ENCODE measurements around the gene SIVA1. TPM values are rescaled to one million over a fixed set of nuclear protein-coding genes. Genes with fewer than 3 reads are reported as not detected.
"Not testable (repeated sequence)": the region's sequence is repeated elsewhere in the genome, so short reads cannot be mapped to it uniquely, and the experiment has no call there.

The SIVA1 gene
- total and polyA plus RNA-seq, 2 donors (not counting 1 experiment from before 2014, with no cell fraction given): 50.7 to 123 TPM

DNA sequence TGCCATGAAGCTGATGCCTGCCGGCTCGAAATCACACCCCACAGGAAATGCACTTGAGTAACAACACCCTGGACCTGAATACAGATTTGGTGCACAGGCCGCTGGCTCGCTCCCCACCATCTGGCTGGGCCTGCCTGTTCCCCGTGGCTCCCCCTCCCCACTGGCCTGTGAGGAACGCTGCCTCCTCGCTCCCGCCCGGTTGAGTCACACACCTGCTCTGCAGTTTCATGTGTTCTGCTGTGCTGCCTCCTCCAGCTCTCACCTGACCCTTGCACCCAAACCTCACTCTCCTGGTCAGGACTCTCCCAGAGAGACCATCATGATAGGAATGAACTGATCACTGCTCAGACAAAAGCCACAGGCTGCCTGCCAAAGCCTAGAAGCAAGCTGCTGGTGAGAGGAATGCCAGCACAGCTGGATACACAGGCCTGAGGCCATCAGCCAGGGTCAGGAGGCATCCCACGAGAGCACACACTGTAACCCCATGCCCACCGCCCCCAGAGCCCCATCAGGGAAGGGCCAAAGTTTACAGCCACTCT is 3.8 kb upstream of the SIVA1 start:
- whole genome bisulfite sequencing (ENCODE audit: insufficient coverage): 62% methylated on average over 10 of the region's 11 CpGs
- H3K4me1 Mint-ChIP-seq: peaks cover 19% of the 10 kb centered on the region
- Histone ChIP-seq H3K27me3 (replicated peaks in 1 of 4; ENCODE audit: control extremely low read depth in 1 of 4, control insufficient read depth in 3 of 4, insufficient read depth in 4 of 4, low read length in 3 of 4) (no peaks in the 10 kb centered on the region), H3K27ac (ENCODE audit: low read length in 2 of 2) (no peak overlapping the region), H3K9ac (ENCODE audit: low read length) (no peak overlapping the region), H3K4me2 (replicated peaks; ENCODE audit: low read depth, low read length, poor library complexity, severe bottlenecking) (no peak overlapping the region), H3K36me3 (replicated peaks in 1 of 2; ENCODE audit: control extremely low read depth in 1 of 2, control insufficient read depth in 1 of 2, extremely low read depth in 1 of 2, insufficient read depth in 2 of 2, low read length in 1 of 2) (no peaks in the 10 kb centered on the region), H3K4me1 (ENCODE audit: control insufficient read depth in 2 of 2, insufficient read depth in 2 of 2, low read length in 2 of 2) (peaks cover 14 to 19% of the 10 kb centered on the region in 2 donors), H3K4me3 (ENCODE audit: control extremely low read depth in 1 of 5, extremely low read depth in 1 of 5, insufficient read depth in 1 of 5, low read depth in 2 of 5, low read length in 4 of 5) (no peak overlapping the region), H3K9me3 (ENCODE audit: control extremely low read depth in 1 of 3, control insufficient read depth in 2 of 3, insufficient read depth in 1 of 3, low read length in 2 of 3) (peaks cover 0 to 10% (median 0%) of the 10 kb centered on the region in 3 donors), H4K20me1 (ENCODE audit: control insufficient read depth, insufficient read depth, low read length, poor library complexity, severe bottlenecking) (peaks cover 3% of the 10 kb centered on the region), H2AFZ (ENCODE audit: insufficient read depth, low read depth, low read length, poor library complexity, severe bottlenecking) (peak overlapping the region; percentile 24), H3K79me2 (ENCODE audit: control insufficient read depth, insufficient read depth, low read length) (peaks cover 19% of the 10 kb centered on the region)
- H3K9me3 Mint-ChIP-seq (ENCODE audit: insufficient read depth): no peaks in the 10 kb centered on the region
- CTCF ChIA-PET: no interaction called here
- no peaks in the 10 kb centered on the region for H3K27me3 Mint-ChIP-seq
- intact Hi-C loops (cut with micrococcal nuclease): no loop called here
- H3K27ac Mint-ChIP-seq: no peak overlapping the region
- POLR2A ChIA-PET: no interaction called here
- DNase-seq (no peak), ATAC-seq (ENCODE audit: low read depth) (no peak)
- H3K4me3 Mint-ChIP-seq: no peak overlapping the region
- TF ChIP-seq, protein P1, sequence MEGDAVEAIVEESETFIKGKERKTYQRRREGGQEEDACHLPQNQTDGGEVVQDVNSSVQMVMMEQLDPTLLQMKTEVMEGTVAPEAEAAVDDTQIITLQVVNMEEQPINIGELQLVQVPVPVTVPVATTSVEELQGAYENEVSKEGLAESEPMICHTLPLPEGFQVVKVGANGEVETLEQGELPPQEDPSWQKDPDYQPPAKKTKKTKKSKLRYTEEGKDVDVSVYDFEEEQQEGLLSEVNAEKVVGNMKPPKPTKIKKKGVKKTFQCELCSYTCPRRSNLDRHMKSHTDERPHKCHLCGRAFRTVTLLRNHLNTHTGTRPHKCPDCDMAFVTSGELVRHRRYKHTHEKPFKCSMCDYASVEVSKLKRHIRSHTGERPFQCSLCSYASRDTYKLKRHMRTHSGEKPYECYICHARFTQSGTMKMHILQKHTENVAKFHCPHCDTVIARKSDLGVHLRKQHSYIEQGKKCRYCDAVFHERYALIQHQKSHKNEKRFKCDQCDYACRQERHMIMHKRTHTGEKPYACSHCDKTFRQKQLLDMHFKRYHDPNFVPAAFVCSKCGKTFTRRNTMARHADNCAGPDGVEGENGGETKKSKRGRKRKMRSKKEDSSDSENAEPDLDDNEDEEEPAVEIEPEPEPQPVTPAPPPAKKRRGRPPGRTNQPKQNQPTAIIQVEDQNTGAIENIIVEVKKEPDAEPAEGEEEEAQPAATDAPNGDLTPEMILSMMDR (IDR thresholded peaks at IDR 0.05): no peak
- no peak for TF ChIP-seq EZH2 (IDR thresholded peaks at IDR 0.05; ENCODE audit: borderline replicate concordance, insufficient read depth, low read depth, low read length, poor library complexity, severe bottlenecking)

GRCh38 chr14:104750056-104750752 is 2.7 kb upstream of the SIVA1 start:
- Histone ChIP-seq H4K20me1 (ENCODE audit: control insufficient read depth, insufficient read depth, low read length, poor library complexity, severe bottlenecking) (peaks cover 13% of the 10 kb centered on the region), H2AFZ (ENCODE audit: insufficient read depth, low read depth, low read length, poor library complexity, severe bottlenecking) (no peak overlapping the region), H3K9me3 (ENCODE audit: control extremely low read depth in 1 of 3, control insufficient read depth in 2 of 3, insufficient read depth in 1 of 3, low read length in 2 of 3) (peaks cover 0 to 12% (median 0%) of the 10 kb centered on the region in 3 donors), H3K79me2 (ENCODE audit: control insufficient read depth, insufficient read depth, low read length) (peaks cover 29% of the 10 kb centered on the region), H3K4me3 (ENCODE audit: control extremely low read depth in 1 of 5, extremely low read depth in 1 of 5, insufficient read depth in 1 of 5, low read depth in 2 of 5, low read length in 4 of 5) (no peak overlapping the region), H3K4me2 (replicated peaks; ENCODE audit: low read depth, low read length, poor library complexity, severe bottlenecking) (no peak overlapping the region), H3K27ac (ENCODE audit: low read length in 2 of 2) (no peak overlapping the region), H3K36me3 (replicated peaks in 1 of 2; ENCODE audit: control extremely low read depth in 1 of 2, control insufficient read depth in 1 of 2, extremely low read depth in 1 of 2, insufficient read depth in 2 of 2, low read length in 1 of 2) (no peaks in the 10 kb centered on the region), H3K4me1 (ENCODE audit: control insufficient read depth in 2 of 2, insufficient read depth in 2 of 2, low read length in 2 of 2) (peaks cover 18 to 24% of the 10 kb centered on the region in 2 donors), H3K27me3 (replicated peaks in 1 of 4; ENCODE audit: control extremely low read depth in 1 of 4, control insufficient read depth in 3 of 4, insufficient read depth in 4 of 4, low read length in 3 of 4) (no peaks in the 10 kb centered on the region), H3K9ac (ENCODE audit: low read length) (no peak overlapping the region)
- intact Hi-C loops (cut with micrococcal nuclease): loop anchor here (5.0 kb wide), 3 partner anchors 317 to 1033 kb away; partner anchors contain the start of genes BRF1, GPR132, XRCC3 and ZFYVE21
- H3K9me3 Mint-ChIP-seq (ENCODE audit: insufficient read depth): no peaks in the 10 kb centered on the region
- no peak overlapping the region for H3K27ac Mint-ChIP-seq
- TF ChIP-seq, protein P1 (IDR thresholded peaks at IDR 0.05): no peak
- no peak for TF ChIP-seq EZH2 (IDR thresholded peaks at IDR 0.05; ENCODE audit: borderline replicate concordance, insufficient read depth, low read depth, low read length, poor library complexity, severe bottlenecking)
- DNase-seq (no peak), ATAC-seq (ENCODE audit: low read depth) (no peak)
- ChIA-PET POLR2A (no interaction called here), CTCF (interaction anchor here (1.0 to 1.7 kb wide), 2 partner anchors 76 to 85 kb away, joined by 3 to 4 read pairs; no protein-coding TSS in a partner anchor)
- H3K27me3 Mint-ChIP-seq: no peaks in the 10 kb centered on the region
- peak overlapping the region; percentile 16 for H3K4me3 Mint-ChIP-seq
- WGBS (ENCODE audit: insufficient coverage): 82% methylated on average over 8 of the region's 12 CpGs
- peaks cover 27% of the 10 kb centered on the region for H3K4me1 Mint-ChIP-seq

DNA sequence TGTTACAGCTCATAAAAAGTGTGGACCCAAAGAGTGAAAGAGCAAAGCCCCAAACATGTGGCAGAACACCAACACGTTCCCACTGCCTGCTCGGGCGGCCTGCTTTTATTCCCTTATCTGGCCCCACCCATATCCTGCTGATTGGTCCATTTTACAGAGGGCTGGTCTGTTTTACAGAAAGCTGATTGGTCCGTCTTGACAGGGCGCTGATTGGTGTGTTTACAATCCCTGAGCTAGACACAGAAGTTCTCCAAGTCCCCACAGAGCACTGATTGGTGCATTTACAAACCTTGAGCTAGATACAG is 2.2 kb upstream of the SIVA1 start:
- CTCF ChIA-PET: interaction anchor here (0.9 to 2.5 kb wide), 4 partner anchors 15 to 85 kb away, joined by 3 to 12 read pairs (median 4); no protein-coding TSS in a partner anchor
- H3K4me3 Mint-ChIP-seq: peak overlapping the region; percentile 54
- H3K4me1 ChIP-seq (ENCODE audit: control insufficient read depth in 2 of 2, insufficient read depth in 2 of 2, low read length in 2 of 2): peaks cover 18 to 24% of the 10 kb centered on the region in 2 donors

More for the DNA sequence above, 2.2 kb upstream of the SIVA1 start:
- peaks cover 18% of the 10 kb centered on the region for H4K20me1 ChIP-seq (ENCODE audit: control insufficient read depth, insufficient read depth, low read length, poor library complexity, severe bottlenecking)
- 100% methylated on average over 3 of the region's 5 CpGs for WGBS (ENCODE audit: insufficient coverage)
- H3K27ac Mint-ChIP-seq; H3K9ac ChIP-seq (ENCODE audit: low read length); H3K36me3 ChIP-seq (replicated peaks in 1 of 2; ENCODE audit: control extremely low read depth in 1 of 2, control insufficient read depth in 1 of 2, extremely low read depth in 1 of 2, insufficient read depth in 2 of 2, low read length in 1 of 2); H2AFZ ChIP-seq (ENCODE audit: insufficient read depth, low read depth, low read length, poor library complexity, severe bottlenecking); ATAC-seq (ENCODE audit: low read depth); POLR2A ChIA-PET; H3K27me3 Mint-ChIP-seq; H3K4me2 ChIP-seq (replicated peaks; ENCODE audit: low read depth, low read length, poor library complexity, severe bottlenecking); H3K27ac ChIP-seq (ENCODE audit: low read length in 2 of 2); H3K27me3 ChIP-seq (replicated peaks in 1 of 4; ENCODE audit: control extremely low read depth in 1 of 4, control insufficient read depth in 3 of 4, insufficient read depth in 4 of 4, low read length in 3 of 4); H3K4me3 ChIP-seq (ENCODE audit: control extremely low read depth in 1 of 5, extremely low read depth in 1 of 5, insufficient read depth in 1 of 5, low read depth in 2 of 5, low read length in 4 of 5); DNase-seq; H3K9me3 Mint-ChIP-seq (ENCODE audit: insufficient read depth): not testable (repeated sequence)
- peaks cover 0 to 14% (median 0%) of the 10 kb centered on the region in 3 donors for H3K9me3 ChIP-seq (ENCODE audit: control extremely low read depth in 1 of 3, control insufficient read depth in 2 of 3, insufficient read depth in 1 of 3, low read length in 2 of 3)
- H3K79me2 ChIP-seq (ENCODE audit: control insufficient read depth, insufficient read depth, low read length): peaks cover 32% of the 10 kb centered on the region
- peaks cover 28% of the 10 kb centered on the region for H3K4me1 Mint-ChIP-seq
- intact Hi-C loops (cut with micrococcal nuclease): loop anchor here (5.0 kb wide), 3 partner anchors 317 to 1033 kb away; partner anchors contain the start of genes BRF1, GPR132, XRCC3 and ZFYVE21
